ENCODE measurements around the gene PERCC1.
"Not testable (repeated sequence)": the region's sequence is repeated elsewhere in the genome, so short reads cannot be mapped to it uniquely, and the experiment has no call there.

PERCC1 gene

DNA sequence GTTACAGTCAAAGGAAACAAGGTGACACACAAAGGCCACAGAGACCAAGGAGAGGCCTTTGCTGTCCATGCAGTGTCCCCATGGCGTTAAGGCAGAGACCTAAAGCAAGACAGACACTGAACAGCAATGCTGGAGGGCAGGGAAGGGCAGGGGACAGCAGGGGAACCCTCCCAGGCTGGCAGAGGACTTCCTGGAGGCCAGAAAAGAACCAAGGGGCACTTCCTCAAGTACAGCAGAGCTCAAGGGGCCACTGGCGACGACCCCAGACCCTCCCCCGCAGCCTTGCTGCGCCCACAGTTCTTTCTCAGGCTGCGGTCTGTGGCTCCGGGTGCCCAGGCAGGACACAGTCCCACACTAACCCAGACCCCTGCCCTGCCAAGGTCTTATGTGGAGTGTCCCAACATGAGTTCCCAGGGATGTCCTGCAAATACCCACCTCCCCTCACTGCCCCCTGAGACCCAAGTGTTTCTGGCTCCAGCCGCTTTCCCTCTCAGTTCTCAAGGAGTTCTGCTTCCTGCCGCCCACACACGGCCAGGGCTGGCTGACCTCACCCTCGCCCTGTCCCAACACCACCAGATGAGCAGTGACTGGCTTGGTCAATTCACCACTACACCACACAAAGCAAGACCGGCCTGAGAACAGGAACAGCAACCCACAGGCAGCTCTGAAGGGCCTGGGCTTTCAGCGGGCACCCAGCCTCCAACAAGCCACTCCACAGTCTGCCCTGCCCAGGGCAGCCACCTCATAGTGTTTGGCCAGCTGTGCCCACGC lies 39.8 kb downstream of the PERCC1 start:
- DNase-seq: no peak

DNA sequence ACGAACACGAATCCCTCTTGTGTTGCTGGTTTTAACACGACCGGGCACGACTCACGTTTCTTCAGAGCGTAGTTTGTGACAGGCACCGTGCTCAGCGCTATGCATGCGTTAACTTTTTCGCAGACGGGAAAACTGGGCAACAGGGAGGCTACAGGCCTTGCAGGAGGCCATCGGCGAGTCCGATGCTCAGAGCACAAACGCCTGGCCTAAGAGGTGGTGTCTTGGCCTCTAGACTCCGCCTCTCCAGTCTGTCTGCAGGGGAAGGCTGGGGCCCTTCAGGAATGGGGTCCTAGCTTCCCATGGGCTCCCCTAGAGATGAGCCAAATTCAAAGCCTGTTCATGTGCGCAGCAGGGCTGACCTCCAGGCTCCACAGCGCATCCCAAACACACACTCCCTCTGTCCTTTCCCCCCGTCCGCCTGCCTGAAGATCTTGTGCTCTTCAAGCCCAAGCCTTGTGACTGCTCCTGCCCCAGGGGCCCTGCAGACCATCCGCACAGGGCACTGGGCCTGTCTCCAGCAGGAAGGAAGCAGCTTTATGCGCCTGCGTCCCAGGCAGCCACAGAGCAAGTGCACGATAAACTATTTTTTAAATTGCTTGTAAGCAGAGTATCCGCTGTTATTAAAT lies 40.8 kb downstream of the PERCC1 start:
- no peak for DNase-seq

GRCh38 chr16:1472974-1473373 lies 42.1 kb downstream of the PERCC1 start:
- no peak for DNase-seq

DNA sequence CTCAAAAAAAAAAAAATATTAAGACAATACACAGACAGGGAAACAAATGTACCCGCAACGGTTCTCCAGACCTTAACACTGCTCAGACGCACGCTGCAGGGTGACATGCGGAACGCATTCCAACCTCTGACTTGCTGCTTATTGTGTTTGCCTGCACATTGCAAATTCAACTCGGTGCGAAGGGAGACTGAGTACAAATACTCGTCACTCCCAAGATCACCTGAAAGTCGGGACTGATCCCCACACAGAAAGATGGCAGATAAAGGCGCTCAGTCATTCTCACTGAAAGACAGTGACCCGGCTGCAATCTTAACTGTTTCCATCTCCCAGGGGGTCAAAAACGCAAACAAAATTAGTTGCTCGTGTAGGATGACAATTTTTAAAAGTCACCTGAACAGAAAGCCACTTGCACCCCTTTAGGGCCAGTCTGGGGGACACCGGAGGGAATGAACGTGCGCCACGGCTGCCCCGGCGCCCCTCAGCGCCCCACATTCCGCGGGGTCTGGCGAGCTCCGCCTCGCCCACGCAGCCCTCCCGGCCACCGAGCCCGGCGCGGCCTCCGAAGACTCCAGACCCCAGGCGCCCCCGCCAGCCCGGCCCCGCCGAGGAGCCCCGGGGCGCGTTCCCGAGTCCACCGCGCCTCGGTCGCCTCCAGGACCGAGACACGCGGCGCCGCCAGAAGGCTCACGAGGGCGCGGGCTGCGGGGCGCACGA lies 43.4 kb downstream of the PERCC1 start:
- DNase-seq: no peak

- peak; percentile 93 for DNase-seq
These were observed 44.1 kb downstream of the PERCC1 start, which contains the start of gene CLCN7 for GRCh38 chr16:1474796-1475551. TSS of gene CLCN7 (minus strand) at chr16:1475028. CDS start at chr16:1474974, 54 bp downstream.

- no peak for DNase-seq
These were observed 44.8 kb downstream of the PERCC1 start for GRCh38 chr16:1475552-1476114.

- no peak for DNase-seq
These were observed 46.2 kb downstream of the PERCC1 start for GRCh38 chr16:1477033-1477432.

DNA sequence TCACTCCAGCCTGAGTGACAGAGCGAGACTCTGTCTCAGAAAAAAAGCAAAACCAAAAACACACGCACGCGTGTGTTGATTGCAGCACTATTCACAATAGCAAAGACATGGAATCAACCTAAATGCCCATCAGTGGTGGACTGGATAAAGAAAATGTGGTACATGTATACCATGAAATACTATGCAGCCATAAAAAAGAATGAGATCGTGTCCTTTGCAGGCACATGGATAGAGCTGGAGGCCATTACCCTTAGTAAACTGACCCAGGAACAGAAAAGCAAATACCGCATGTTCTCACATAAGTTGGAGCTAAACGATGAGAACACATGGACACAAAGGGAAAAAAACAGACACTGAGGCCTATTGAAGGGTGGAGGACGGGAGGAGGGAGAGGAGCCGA lies 48.1 kb downstream of the PERCC1 start:
- not testable (repeated sequence) for DNase-seq

DNA sequence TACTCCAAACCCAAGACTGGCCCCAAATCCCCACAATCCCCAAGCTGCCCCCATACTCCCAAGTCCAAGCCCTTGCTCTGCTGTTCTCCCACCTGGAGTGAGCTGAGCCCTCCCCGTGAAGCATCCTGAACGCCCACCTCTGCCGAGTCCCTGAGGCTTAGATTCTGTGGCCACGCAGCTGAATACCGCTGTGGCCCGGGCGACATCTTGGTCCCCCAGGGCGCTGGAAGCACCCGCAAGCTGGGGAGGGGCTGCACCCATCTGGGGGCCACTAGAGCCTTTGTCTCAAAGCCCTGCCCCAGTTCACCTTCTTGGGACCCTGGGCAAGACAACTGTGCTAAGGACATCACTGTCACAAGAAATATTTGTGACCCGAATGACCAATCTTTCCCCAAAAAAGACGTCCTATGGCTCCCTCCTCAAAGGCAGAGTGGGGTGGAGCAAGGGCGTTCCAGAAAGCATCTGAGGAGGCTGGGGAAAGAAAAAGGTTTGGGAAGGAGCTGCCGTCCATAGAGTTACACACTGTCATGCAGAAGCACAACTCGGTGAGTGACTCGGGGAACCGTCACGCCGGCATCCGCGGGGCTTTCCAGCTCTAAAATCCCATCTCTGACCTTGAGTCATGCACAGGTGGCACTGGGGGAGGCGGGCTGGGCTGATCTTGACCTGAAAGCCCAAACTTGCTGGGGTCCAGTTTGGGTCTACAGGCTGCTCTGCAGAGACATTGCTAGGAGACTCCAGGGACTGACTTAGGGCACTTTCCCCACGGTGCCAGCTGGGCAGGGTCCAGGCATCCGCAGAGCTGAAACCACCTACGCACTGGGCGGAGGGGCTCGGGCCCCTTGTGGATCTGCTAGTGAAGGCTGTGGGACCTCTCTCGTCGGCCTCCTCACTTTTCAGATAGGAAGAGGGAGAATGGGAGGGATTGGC lies 51.3 kb downstream of the PERCC1 start:
- DNase-seq: no peak
